Right kidney (tissue), 1 donor: ENCODE results near the gene WNK2.

Source experiments
- DNase-seq: peaks from one replicate; pipeline ENCODE4 v3.0.0-alpha.2; 2016

The WNK2 gene

GRCh38 chr9:93255994-93256877, 72.3 kb downstream of the WNK2 start:
- DNase-seq = no peak

- no peak for DNase-seq
These were observed 73.2 kb downstream of the WNK2 start for GRCh38 chr9:93256878-93257807.

- DNase-seq = no peak
These were observed 73.9 kb downstream of the WNK2 start for GRCh38 chr9:93257808-93258331.

- DNase-seq = no peak
These were observed 74.5 kb downstream of the WNK2 start for GRCh38 chr9:93258419-93258817.

GRCh38 chr9:93258818-93259489, 75.0 kb downstream of the WNK2 start:
- DNase-seq = no peak

- DNase-seq = no peak
These were observed 75.7 kb downstream of the WNK2 start for GRCh38 chr9:93259490-93260262.

GRCh38 chr9:93260263-93261066, 76.5 kb downstream of the WNK2 start:
- DNase-seq = no peak

- DNase-seq = no peak
These were observed 77.3 kb downstream of the WNK2 start for GRCh38 chr9:93261281-93261680.

GRCh38 chr9:93261735-93262523, 78.0 kb downstream of the WNK2 start:
- no peak for DNase-seq

- DNase-seq = no peak
These were observed 78.8 kb downstream of the WNK2 start for GRCh38 chr9:93262537-93263310.

- no peak for DNase-seq
These were observed 79.6 kb downstream of the WNK2 start for GRCh38 chr9:93263334-93264229.

- DNase-seq = no peak
These were observed 80.6 kb downstream of the WNK2 start for GRCh38 chr9:93264338-93265125.

- DNase-seq = no peak
These were observed 81.5 kb downstream of the WNK2 start for GRCh38 chr9:93265301-93265971.

GRCh38 chr9:93265972-93266371, 82.0 kb downstream of the WNK2 start:
- DNase-seq = no peak

GRCh38 chr9:93266521-93267001, 82.6 kb downstream of the WNK2 start:
- no peak for DNase-seq

GRCh38 chr9:93267091-93267541, 83.2 kb downstream of the WNK2 start:
- DNase-seq = no peak
